DMS 273 treated with DMSO at 0.1 percent for 48 hours (cell line): ENCODE data around the gene LBX2.

Experiments
- DNase-seq: peaks from one replicate; lab custom pipeline; 2025; lab: John Stamatoyannopoulos, UW

Gene LBX2

DNA sequence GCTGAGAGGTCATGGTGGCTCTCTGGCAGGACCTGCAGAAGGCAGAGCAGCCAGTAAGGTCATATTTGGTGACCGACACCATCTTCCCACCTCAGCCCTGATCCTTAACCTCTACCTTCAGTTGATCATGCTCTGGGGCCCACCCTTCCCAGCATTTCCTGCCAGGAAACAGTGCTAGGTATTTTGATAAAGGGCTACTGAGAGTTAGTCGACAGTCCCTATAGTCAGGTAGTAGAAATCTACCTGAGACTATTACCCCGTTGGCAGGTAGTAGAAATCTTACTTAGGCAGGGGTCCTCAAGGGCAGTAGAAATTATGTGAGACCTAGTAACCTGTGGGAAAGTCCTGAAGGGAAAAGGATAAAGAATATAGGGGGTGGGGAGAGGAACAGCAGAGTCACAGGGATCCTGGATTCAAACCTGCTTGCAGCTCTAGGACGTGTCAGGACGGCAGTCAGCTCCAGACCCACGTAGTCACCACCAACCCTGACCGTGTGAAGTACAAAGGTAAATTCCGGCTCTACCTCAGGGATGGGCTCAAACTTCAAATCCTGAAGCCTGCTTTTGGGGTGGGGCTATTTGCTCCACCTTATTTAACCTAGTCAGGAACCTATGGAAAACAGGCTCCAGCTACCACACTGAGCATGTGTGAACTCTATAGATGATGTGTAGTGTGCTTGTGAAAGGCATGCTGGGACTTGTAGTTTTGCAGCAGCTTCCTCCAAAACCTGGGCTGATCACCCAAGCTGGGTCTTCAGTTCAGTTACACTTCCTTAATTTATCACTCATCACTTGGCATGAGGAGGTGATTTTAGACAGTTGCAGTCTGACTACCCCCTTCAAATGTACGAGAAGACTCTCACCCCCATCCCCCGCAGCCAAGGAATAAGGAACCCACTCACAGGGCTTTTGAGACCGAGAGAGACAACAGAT lies 26.6 kb upstream of the LBX2 start, which contains the start of gene DQX1:
Gene DQX1 (minus strand): TSS at position 515 of the 932 bp plus-strand sequence. CDS start 502 bp downstream, at position 13.
- DNase-seq: no peak

DNA sequence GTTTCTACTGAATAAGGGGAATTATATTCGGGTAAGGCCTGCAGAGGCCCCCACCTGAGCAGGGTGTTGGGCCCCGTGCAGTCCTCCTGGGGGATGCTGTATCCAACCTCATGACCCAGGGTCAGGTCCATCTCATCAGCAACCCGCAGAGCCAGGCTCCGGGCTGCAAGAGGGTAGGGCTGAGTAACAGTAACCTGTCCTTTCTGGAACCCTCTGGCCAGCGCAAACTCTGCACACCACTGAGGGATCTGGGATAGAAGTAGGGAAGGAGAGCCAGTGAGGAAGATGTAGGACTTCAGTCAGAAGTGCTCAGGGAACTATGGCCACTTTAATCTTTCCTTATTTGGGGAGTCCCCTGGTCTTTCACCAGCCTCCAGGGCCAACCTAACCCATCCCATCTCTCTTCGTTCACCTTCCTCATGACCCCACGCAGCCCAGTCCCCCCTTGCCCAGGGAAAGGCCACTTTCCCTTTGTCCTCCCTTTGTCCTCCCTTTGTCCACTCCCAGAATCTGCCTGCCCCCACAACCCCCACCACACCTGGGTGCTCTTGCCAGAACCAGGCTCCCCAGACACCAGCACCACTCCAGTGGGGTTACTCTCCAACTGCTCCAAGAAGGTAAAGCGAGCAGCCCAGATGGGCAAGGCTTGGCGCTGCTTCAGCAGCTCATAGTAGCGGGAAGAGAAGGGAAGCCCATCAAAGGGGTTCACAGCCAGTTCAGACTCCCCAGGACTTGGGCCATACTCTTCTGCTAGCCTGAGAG lies 25.7 kb upstream of the LBX2 start:
- DNase-seq: no peak

DNA sequence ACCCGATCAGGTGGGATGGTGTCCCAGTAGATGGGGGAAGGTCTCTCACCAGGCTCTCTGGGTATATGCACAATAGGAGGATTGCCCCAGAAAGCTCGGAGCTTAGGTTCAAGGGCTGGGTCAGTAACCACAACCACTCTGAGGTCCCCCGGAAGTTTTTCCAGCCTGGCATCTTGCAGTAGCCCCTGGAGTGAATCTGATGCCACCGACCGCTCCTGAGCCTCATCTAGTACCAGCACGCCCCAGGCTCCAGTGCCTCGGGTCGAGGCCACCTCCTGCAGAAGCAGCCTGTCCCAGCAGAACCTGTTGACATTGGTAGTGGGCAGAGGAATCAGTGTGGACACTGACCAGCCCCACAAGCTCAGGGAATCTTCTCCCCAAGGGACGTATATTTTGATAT lies 24.6 kb upstream of the LBX2 start:
- DNase-seq: no peak

- no peak for DNase-seq
Observed at GRCh38 chr2:74522516-74522915, 23.1 kb upstream of the LBX2 start.

DNA sequence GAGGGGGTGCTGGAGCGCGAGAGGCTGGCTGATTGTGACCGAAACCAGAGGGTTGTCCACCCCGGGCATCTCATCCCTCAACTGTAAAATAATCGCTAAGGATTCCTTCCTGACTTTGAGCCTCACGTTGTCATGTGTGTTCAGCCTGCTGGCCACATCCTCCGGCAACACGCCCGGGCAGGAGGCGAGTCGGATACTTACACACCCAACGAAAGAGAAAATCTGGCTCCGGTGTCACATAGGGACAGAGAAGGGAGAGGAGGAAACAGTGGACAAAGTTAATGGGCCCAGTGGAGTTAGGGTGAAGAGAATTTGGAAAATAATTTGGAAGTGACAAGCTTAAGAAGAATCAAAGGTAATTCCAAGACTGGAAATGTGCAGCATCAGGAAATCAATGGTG lies 17.2 kb upstream of the LBX2 start:
- no peak for DNase-seq

DNA sequence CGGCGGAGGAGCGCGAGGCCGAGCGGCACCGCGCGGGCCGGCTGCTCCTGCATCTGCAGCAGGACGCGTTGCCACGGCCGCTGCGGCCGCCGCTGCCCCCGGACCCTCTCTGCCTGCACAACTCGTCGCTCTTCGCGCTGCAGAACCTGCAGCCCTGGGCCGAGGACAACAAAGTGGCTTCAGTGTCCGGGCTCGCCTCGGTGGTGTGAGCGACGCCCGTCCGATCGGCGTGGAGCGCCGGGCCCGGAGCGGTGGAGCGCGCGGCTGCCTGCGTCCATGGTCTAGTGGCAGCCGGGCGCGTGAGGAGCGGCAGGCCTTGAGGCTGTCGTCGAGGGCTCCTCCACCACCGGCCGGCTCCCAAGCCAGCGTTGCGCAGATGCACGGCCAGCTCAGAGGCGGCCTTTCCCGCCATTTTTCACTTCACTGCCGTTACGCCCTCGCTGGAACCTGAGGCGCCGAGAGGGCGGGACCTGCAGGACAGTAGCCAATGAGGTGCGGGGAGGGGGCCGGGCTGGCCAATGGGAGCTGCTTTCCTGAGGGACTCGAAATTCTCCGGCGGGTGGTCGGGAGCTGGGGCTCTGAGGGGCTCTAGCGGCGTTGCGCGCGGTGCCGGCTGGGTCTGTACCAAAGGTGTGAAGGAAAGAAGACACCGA lies 16.7 kb upstream of the LBX2 start:
- no peak for DNase-seq

- DNase-seq: no peak
Observed at GRCh38 chr2:74515271-74515980, 16.0 kb upstream of the LBX2 start.

DNA sequence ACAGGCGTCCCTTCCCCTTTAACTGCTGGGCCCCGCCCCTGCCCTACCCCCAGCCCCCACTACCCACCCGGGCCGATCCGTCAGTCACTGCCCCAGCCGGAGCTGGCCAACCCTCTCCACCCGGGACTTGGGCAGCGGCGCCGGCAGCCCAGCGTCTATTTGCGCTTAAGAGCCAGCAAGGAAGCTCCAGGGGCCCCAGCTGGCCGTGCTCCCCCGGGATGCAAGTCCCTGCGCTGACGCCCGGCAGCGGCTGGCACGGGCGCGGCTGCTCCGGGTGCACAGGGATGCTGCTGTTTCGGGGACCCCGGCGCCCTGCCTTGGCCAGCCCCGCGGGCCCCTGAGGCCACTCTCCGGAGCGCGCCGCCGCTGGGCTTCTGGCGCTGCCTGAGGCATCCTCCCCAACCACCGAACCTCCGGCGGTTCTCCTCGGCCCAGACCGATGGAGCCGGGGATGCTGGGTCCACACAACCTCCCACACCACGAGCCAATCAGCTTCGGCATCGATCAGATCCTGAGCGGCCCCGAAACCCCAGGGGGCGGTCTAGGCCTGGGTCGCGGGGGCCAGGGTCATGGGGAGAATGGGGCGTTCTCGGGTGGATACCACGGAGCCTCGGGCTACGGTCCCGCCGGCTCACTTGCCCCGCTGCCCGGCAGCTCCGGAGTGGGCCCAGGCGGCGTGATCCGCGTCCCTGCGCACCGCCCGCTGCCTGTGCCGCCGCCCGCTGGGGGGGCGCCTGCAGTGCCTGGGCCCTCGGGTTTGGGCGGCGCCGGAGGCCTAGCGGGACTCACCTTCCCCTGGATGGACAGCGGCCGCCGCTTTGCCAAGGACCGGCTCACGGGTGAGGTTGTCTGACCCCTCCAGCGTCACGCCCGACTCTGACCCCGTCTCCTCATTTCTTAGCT lies 15.2 kb upstream of the LBX2 start, which contains the start of gene TLX2:
Gene TLX2 (plus strand): TSS at position 83 of the 903 bp plus-strand sequence. CDS start 357 bp downstream, at position 440.
- no peak for DNase-seq

GRCh38 chr2:74513605-74514367 lies 14.4 kb upstream of the LBX2 start:
- no peak for DNase-seq

GRCh38 chr2:74512744-74513604 lies 13.6 kb upstream of the LBX2 start:
- no peak for DNase-seq

GRCh38 chr2:74511104-74511989 lies 11.9 kb upstream of the LBX2 start:
- DNase-seq: peak; percentile 29

- DNase-seq: no peak
Observed at GRCh38 chr2:74510272-74510671, 10.9 kb upstream of the LBX2 start.

DNA sequence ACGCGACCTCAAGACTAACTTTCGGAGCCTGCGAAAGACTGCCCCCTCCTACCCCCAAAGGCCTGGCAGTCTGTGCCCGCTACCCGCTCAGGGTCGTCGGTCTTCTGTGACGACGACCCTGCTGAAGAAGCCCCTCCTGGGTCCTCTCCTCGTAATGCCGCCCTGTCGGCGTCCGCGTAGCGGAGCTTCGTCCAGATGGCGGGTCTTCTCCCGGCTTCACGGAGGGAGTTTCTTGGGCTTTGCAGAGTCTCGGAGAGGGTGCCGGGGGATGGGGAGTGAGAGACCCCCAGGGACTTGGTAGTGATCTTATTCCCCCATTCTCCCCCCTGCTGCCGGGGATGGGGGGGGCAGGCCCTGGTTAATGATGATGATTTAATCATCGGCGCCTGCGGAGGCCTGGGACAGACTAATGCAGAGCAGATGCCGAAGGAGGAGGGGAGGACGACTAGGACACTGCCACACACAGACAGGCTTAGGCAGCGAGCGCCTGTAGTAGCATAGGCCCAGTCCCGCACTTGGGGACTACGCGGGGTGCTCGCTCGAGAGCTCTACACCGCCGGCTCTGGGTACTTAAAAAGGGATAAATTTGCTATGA lies 8.6 kb upstream of the LBX2 start:
- peak; percentile 76 for DNase-seq

- peak; percentile 97 for DNase-seq
Observed at GRCh38 chr2:74507145-74507925, 7.9 kb upstream of the LBX2 start, which contains the start of gene PCGF1. TSS of gene PCGF1 (minus strand) at chr2:74507695. CDS start at chr2:74507668, 27 bp downstream.

GRCh38 chr2:74505448-74506246 lies 6.2 kb upstream of the LBX2 start:
- no peak for DNase-seq

DNA sequence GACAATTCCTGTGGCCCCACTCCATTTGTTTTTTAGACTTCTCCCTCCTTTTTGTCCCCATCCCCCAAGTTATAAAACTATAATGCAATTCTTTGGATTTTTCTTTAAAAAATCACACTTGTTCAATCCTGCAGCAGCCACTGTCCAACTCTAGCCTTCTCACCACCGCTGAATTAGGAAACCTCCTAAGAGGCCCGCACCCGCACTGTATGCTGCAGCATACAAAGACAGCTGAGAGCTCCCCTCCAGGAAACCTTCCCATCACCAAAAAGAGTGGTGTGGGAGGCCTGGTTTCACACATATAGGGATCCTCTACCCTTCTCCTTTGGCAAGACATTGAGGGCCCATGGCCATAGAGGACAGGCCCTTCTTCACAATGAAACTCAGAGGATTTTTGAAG lies 5.2 kb upstream of the LBX2 start:
- no peak for DNase-seq
